GM23338 (cell line): ENCODE data around the gene NIPBL. TPM values are rescaled to one million over a fixed set of nuclear protein-coding genes. Genes with fewer than 3 reads are reported as not detected.

Experiments
- CREB1 ChIP-seq: fragments of 250-450 bp; sonication (Bioruptor Pico); IDR thresholded peaks from 2 replicates; pipeline ENCODE4 v1.5.0; 2020; ENCODE audit warnings: low read depth, mild to moderate bottlenecking, moderate library complexity
- EZH2phosphoT487 ChIP-seq: fragments of 200-600 bp; sonication (generic); IDR thresholded peaks from one replicate; pipeline ENCODE4 v1.8.1; 2018; ENCODE audit warnings: antibody characterized with exemption; ENCODE audit not compliant: unreplicated experiment
- POLR2AphosphoS5 ChIP-seq: IDR thresholded peaks from 2 replicates; pipeline ENCODE4 v1.6.1; 2016; ENCODE audit warnings: antibody characterized with exemption, low read depth
- STAT1 ChIP-seq: IDR thresholded peaks from one replicate; pipeline ENCODE4 v1.6.1; 2016; ENCODE audit warnings: antibody characterized with exemption; ENCODE audit not compliant: unreplicated experiment
- ZNF331 ChIP-seq: fragments of 250-450 bp; sonication (Bioruptor Pico); IDR thresholded peaks from 2 replicates; pipeline ENCODE4 v1.5.0; 2020; ENCODE audit warnings: low read depth, mild to moderate bottlenecking, moderate library complexity
- polyA plus RNA-seq: library from polyadenylated mRNA; unstranded; fragments of >200 nt; fragmentation: Nextera tagmentation; extraction: Ambion mirVana; gene quantifications from 2 replicates; pipeline ENCODE4 v1.2.1, GENCODE V29; 2016
- total RNA-seq: library from RNA; depleted of rRNA; stranded (reverse); fragments of >200 nt; shearing (Covaris generic); gene quantifications from 2 replicates; pipeline ENCODE4 v1.2.3, GENCODE V29; 2014
- TF ChIP-seq, protein P1 (sequence below): fragments of 250-450 bp; sonication (Bioruptor Pico); IDR thresholded peaks from 2 replicates; pipeline ENCODE4 v1.5.0; 2020; ENCODE audit warnings: mild to moderate bottlenecking, moderate library complexity
- TF ChIP-seq, protein P2 (sequence below): IDR thresholded peaks from one replicate; pipeline ENCODE4 v1.6.1; 2018; ENCODE audit warnings: antibody characterized with exemption; ENCODE audit not compliant: unreplicated experiment

Gene NIPBL
- total and polyA plus RNA-seq, 2 experiments from 2014 or later, result 44.2 to 51.4 TPM

DNA sequence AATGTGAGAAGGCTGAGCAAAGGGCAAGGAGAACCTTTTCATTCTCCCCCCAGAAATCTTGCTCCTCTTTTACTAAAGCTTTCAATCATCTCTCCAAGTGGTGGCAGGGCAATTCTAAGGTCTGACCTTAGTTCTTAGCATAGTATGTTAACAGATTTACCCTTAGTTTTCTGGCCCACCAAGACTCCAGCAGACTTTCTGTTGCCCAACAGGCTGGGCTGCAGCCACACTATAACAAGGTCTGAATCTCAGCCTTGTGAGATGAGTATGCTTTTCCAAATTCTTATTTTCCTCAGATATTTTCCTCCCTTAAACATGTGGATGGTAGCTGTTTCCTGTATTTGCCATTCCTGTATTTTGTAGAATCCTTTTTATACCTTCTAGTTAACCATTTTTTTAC is 69.5 kb downstream of the NIPBL start (continued):
- TF ChIP-seq, protein P1, sequence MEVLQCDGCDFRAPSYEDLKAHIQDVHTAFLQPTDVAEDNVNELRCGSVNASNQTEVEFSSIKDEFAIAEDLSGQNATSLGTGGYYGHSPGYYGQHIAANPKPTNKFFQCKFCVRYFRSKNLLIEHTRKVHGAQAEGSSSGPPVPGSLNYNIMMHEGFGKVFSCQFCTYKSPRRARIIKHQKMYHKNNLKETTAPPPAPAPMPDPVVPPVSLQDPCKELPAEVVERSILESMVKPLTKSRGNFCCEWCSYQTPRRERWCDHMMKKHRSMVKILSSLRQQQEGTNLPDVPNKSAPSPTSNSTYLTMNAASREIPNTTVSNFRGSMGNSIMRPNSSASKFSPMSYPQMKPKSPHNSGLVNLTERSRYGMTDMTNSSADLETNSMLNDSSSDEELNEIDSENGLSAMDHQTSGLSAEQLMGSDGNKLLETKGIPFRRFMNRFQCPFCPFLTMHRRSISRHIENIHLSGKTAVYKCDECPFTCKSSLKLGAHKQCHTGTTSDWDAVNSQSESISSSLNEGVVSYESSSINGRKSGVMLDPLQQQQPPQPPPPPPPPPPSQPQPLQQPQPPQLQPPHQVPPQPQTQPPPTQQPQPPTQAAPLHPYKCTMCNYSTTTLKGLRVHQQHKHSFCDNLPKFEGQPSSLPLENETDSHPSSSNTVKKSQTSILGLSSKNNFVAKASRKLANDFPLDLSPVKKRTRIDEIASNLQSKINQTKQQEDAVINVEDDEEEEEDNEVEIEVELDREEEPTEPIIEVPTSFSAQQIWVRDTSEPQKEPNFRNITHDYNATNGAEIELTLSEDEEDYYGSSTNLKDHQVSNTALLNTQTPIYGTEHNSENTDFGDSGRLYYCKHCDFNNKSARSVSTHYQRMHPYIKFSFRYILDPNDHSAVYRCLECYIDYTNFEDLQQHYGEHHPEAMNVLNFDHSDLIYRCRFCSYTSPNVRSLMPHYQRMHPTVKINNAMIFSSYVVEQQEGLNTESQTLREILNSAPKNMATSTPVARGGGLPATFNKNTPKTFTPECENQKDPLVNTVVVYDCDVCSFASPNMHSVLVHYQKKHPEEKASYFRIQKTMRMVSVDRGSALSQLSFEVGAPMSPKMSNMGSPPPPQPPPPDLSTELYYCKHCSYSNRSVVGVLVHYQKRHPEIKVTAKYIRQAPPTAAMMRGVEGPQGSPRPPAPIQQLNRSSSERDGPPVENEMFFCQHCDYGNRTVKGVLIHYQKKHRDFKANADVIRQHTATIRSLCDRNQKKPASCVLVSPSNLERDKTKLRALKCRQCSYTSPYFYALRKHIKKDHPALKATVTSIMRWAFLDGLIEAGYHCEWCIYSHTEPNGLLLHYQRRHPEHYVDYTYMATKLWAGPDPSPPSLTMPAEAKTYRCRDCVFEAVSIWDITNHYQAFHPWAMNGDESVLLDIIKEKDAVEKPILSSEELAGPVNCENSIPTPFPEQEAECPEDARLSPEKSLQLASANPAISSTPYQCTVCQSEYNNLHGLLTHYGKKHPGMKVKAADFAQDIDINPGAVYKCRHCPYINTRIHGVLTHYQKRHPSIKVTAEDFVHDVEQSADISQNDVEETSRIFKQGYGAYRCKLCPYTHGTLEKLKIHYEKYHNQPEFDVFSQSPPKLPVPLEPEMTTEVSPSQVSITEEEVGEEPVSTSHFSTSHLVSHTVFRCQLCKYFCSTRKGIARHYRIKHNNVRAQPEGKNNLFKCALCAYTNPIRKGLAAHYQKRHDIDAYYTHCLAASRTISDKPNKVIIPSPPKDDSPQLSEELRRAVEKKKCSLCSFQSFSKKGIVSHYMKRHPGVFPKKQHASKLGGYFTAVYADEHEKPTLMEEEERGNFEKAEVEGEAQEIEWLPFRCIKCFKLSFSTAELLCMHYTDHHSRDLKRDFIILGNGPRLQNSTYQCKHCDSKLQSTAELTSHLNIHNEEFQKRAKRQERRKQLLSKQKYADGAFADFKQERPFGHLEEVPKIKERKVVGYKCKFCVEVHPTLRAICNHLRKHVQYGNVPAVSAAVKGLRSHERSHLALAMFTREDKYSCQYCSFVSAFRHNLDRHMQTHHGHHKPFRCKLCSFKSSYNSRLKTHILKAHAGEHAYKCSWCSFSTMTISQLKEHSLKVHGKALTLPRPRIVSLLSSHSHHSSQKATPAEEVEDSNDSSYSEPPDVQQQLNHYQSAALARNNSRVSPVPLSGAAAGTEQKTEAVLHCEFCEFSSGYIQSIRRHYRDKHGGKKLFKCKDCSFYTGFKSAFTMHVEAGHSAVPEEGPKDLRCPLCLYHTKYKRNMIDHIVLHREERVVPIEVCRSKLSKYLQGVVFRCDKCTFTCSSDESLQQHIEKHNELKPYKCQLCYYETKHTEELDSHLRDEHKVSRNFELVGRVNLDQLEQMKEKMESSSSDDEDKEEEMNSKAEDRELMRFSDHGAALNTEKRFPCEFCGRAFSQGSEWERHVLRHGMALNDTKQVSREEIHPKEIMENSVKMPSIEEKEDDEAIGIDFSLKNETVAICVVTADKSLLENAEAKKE, result no peak
- TF ChIP-seq, protein P2, sequence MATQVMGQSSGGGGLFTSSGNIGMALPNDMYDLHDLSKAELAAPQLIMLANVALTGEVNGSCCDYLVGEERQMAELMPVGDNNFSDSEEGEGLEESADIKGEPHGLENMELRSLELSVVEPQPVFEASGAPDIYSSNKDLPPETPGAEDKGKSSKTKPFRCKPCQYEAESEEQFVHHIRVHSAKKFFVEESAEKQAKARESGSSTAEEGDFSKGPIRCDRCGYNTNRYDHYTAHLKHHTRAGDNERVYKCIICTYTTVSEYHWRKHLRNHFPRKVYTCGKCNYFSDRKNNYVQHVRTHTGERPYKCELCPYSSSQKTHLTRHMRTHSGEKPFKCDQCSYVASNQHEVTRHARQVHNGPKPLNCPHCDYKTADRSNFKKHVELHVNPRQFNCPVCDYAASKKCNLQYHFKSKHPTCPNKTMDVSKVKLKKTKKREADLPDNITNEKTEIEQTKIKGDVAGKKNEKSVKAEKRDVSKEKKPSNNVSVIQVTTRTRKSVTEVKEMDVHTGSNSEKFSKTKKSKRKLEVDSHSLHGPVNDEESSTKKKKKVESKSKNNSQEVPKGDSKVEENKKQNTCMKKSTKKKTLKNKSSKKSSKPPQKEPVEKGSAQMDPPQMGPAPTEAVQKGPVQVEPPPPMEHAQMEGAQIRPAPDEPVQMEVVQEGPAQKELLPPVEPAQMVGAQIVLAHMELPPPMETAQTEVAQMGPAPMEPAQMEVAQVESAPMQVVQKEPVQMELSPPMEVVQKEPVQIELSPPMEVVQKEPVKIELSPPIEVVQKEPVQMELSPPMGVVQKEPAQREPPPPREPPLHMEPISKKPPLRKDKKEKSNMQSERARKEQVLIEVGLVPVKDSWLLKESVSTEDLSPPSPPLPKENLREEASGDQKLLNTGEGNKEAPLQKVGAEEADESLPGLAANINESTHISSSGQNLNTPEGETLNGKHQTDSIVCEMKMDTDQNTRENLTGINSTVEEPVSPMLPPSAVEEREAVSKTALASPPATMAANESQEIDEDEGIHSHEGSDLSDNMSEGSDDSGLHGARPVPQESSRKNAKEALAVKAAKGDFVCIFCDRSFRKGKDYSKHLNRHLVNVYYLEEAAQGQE, result no peak
- no peak for TF ChIP-seq POLR2AphosphoS5
- TF ChIP-seq EZH2phosphoT487, result no peak
- no peak for TF ChIP-seq STAT1
- TF ChIP-seq CREB1 (CRISPR knock-in tag), result no peak
- no peak for TF ChIP-seq ZNF331 (CRISPR knock-in tag)
